ENCODE results near the gene CNTFR. TPM values are rescaled to one million over a fixed set of nuclear protein-coding genes. Genes with fewer than 3 reads are reported as not detected.
A peak's percentile ranks its signal among the peaks of the same experiment; 100 is the strongest.

Gene CNTFR
- total and polyA plus RNA-seq, 10 of the 15 experiments (the other 5 are each of a cell fraction or from before 2014, with no cell fraction given) = not detected

DNA sequence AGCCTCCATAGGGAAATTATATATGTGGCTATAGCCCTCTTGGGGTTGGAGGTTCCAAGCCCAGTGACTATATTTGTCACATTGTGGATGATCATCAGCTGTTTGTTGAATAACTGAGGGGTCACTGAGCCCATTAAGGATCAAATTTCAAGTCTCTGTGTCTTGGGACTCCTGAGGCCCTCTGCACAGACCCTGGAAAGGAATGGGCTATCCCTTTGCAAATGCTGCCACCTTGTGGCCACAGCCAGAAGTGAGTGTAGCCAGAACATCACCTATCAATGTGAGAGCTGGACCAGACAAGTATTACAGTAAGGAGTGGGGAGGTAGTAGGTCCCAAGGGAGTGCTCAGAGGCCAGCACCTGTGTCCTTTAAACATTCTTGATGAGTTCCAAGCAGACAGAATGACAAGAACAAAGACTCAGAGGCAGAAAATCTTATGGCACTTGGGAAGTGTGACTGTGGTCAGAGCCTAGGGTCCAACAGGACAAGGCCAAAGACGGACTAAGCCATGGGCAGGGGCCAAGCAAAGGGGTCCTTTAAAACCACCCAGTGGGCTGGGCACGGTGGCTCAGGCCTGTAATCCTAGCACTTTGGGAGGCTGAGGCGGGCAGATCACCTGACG is 14.2 kb upstream of the CNTFR start:
- RAD21 ChIA-PET (ENCODE audit: unreplicated experiment) = interaction anchor here (0.5 to 1.4 kb wide), 6 partner anchors 17 to 200 kb away, joined by 3 to 7 read pairs (median 4); partner anchors contain the start of genes DCTN3 and SIGMAR1
- Histone ChIP-seq H4K20me1 (ENCODE audit: control insufficient read depth, insufficient read depth) (no peaks in the 10 kb centered on the region), H3K4me2 (ENCODE audit: control insufficient read depth, insufficient read depth) (no peak overlapping the region), H3K9ac (ENCODE audit: control insufficient read depth, insufficient read depth, low read length) (no peak overlapping the region), H3K4me3 (no peak overlapping the region), H3K27ac (ENCODE audit: control insufficient read depth, insufficient read depth) (no peak overlapping the region), H2AFZ (ENCODE audit: control insufficient read depth, low read depth, low read length) (no peak overlapping the region), H3K36me3 (ENCODE audit: control insufficient read depth in 2 of 2, insufficient read depth in 2 of 2, low read length in 1 of 2) (no peaks in the 10 kb centered on the region), H3K4me1 (ENCODE audit: control insufficient read depth, insufficient read depth, low read length) (no peaks in the 10 kb centered on the region), H3K27me3 (replicated peaks in 1 of 2; ENCODE audit: control insufficient read depth in 2 of 2, insufficient read depth in 2 of 2, low read length in 1 of 2) (peaks cover 4% of the 10 kb centered on the region in 2 experiments; a peak in 2 of 4 replicates), H3K9me3 (replicated peaks; ENCODE audit: control insufficient read depth, insufficient read depth, low read length) (no peaks in the 10 kb centered on the region), H3K79me2 (ENCODE audit: control insufficient read depth, insufficient read depth, low read length) (no peaks in the 10 kb centered on the region)
- FAIRE-seq = peak; percentile 94
- peak; percentile 74 for TF ChIP-seq SMC3 (IDR thresholded peaks at IDR 0.05; ENCODE audit: borderline replicate concordance, low read length)
- TF ChIP-seq, protein P1, sequence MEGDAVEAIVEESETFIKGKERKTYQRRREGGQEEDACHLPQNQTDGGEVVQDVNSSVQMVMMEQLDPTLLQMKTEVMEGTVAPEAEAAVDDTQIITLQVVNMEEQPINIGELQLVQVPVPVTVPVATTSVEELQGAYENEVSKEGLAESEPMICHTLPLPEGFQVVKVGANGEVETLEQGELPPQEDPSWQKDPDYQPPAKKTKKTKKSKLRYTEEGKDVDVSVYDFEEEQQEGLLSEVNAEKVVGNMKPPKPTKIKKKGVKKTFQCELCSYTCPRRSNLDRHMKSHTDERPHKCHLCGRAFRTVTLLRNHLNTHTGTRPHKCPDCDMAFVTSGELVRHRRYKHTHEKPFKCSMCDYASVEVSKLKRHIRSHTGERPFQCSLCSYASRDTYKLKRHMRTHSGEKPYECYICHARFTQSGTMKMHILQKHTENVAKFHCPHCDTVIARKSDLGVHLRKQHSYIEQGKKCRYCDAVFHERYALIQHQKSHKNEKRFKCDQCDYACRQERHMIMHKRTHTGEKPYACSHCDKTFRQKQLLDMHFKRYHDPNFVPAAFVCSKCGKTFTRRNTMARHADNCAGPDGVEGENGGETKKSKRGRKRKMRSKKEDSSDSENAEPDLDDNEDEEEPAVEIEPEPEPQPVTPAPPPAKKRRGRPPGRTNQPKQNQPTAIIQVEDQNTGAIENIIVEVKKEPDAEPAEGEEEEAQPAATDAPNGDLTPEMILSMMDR (IDR thresholded peaks at IDR 0.05 in 2 of 3, conservative IDR thresholded peaks at IDR 0.05 in 1 of 3; ENCODE audit: control insufficient read depth in 2 of 3, extremely low read depth in 1 of 3, insufficient read depth in 1 of 3, low read depth in 3 of 3, low read length in 3 of 3) = peak; percentile 90 to 95 (median 93)
- TF ChIP-seq NFYA (IDR thresholded peaks at IDR 0.05; ENCODE audit: borderline replicate concordance, low read depth, low read length) = no peak
- no peak for TF ChIP-seq PML (IDR thresholded peaks at IDR 0.05; ENCODE audit: low read length)
- peak; percentile 55 for TF ChIP-seq MEF2B (IDR thresholded peaks at IDR 0.05; ENCODE audit: partially characterized antibody, poor library complexity, severe bottlenecking)
- TF ChIP-seq CREB1 (IDR thresholded peaks at IDR 0.05; ENCODE audit: low read depth) = 0 out of 2 replicates have a peak, but pooled peaks have one; percentile 9
- peak; percentile 82 for TF ChIP-seq RAD21 (IDR thresholded peaks at IDR 0.05; ENCODE audit: insufficient read depth, low read depth, low read length)
- DNase-seq (ENCODE audit: low read depth, low spot score) = peak; percentile 27
- WGBS (ENCODE audit: insufficient coverage, insufficient replicate concordance, low lambda C conversion rate, missing lambda C conversion rate) = 57% methylated on average over 4 of the region's 4 CpGs
- BruUV-seq (replicated peaks) = no TSS peak
- CTCF ChIA-PET = interaction anchor here (0.5 to 5.0 kb wide), 27 partner anchors 9 to 432 kb away, joined by 3 to 39 read pairs (median 4); partner anchors contain the start of genes DCTN3 and SIGMAR1
- SMC1A ChIA-PET (ENCODE audit: uncharacterized antibody, unreplicated experiment) = interaction anchor here (0.6 to 2.2 kb wide), 7 partner anchors 9 to 200 kb away, joined by 3 to 6 read pairs (median 4); partner anchors contain the start of gene DCTN3
- POLR2A ChIA-PET = interaction anchor here (1.2 kb wide), 1 partner anchor 10 kb away, joined by 3 read pairs; no protein-coding TSS in a partner anchor
- intact Hi-C loops (cut with micrococcal nuclease; ENCODE audit: unreplicated experiment) = loop anchor here (5.0 kb wide), 1 partner anchor 271 kb away; no protein-coding TSS in a partner anchor
- in situ Hi-C loops (cut with MboI) = no loop called here
- peak; percentile 98 for ATAC-seq
